Heart right ventricle (tissue), 16 donors: ENCODE results near the gene AHR. TPM values are rescaled to one million over a fixed set of nuclear protein-coding genes. Genes with fewer than 3 reads are reported as not detected.

Experiments used
- ATAC-seq, 8 donors: fragments of 200-7000 bp; cut with Tn5 transposase; one replicate each; pipeline ENCODE4 v1.9.1; 2020; ENCODE audit warnings: mild to moderate bottlenecking in 8 of 8, moderate library complexity in 8 of 8, moderate number of reproducible peaks in 1 of 8
- DNase-seq, 2 donors: peaks; one replicate each; pipeline ENCODE4 v3.0.0-alpha.2; 2020
- H3K27ac ChIP-seq, 10 donors: fragments of 200-600 bp; sonication (generic) in 2 of 10; one replicate each; pipeline versions ENCODE4 v1.5.0 to v1.8.0; 2020 to 2022; ENCODE audit warnings: mild to moderate bottlenecking in 3 of 10
- H3K27me3 ChIP-seq, 7 donors: fragments of 200-600 bp; one replicate each; pipeline ENCODE4 v1.8.0; 2021 to 2022; ENCODE audit warnings: mild to moderate bottlenecking in 2 of 7
- H3K36me3 ChIP-seq, 9 donors: fragments of 200-600 bp; sonication (generic) in 1 of 9; one replicate each; pipeline versions ENCODE4 v1.5.0 to v1.8.0; 2020 to 2022; ENCODE audit warnings: mild to moderate bottlenecking in 2 of 9
- H3K4me1 ChIP-seq, 9 donors: fragments of 200-600 bp; sonication (generic) in 1 of 9; one replicate each; pipeline versions ENCODE4 v1.5.0 to v1.8.0; 2020 to 2022; ENCODE audit warnings: mild to moderate bottlenecking in 4 of 9
- H3K4me3 ChIP-seq, 10 donors: fragments of 200-600 bp; sonication (generic) in 2 of 10; one replicate each; pipeline versions ENCODE4 v1.5.0 to v1.8.0; 2020 to 2022; ENCODE audit warnings: mild to moderate bottlenecking in 7 of 10, moderate library complexity in 2 of 10
- H3K9me3 ChIP-seq, 11 donors: fragments of 200-600 bp in 10 of 11; sonication (generic) in 2 of 11; one replicate each; pipeline versions ENCODE4 v1.5.0 to v1.8.0; 2013 to 2022; ENCODE audit warnings: mild to moderate bottlenecking in 2 of 11, control low read depth in 1 of 11, moderate library complexity in 1 of 11
- WGBS, 2 donors: extraction: QIAGEN DNeasy Blood & Tissue Kit; methylation state at CpG; one replicate each; pipeline ENCODE4 v1.1.7; 2013; ENCODE audit warnings: inconsistent platforms in 1 of 2; 5-methylcytosine and 5-hydroxymethylcytosine counted together
- intact Hi-C, 10 donors: fragments of 100-400 bp; cut with DNase I; formaldehyde crosslinking; loops; one replicate each; pipeline versions ENCODE4 v1.11.1 to v1.14.2; 2022
- polyA plus RNA-seq, 2 donors: library from polyadenylated mRNA; stranded (reverse); fragments of 200-250 nt; gene quantifications; one replicate each; pipeline ENCODE4 v1.2.3, GENCODE V29; 2013
- total RNA-seq, 10 donors: library from RNA; stranded (reverse); fragmentation: NEBNext Ultra II Directional in 3 of 10; extraction: Animal tissue kit (Norgen Biotek cat#: 25700) in 3 of 10; gene quantifications; one replicate each; pipeline versions ENCODE4 v1.2.1 to v1.2.4, GENCODE V29; 2021 to 2023
- TF ChIP-seq, protein P1 (sequence below), 9 donors: fragments of 200-600 bp; sonication (generic) in 2 of 9; IDR thresholded peaks; one replicate each; pipeline versions ENCODE4 v1.5.0 to v1.8.0; 2021 to 2022; ENCODE audit warnings: antibody characterized with exemption in 9 of 9, mild to moderate bottlenecking in 5 of 9, moderate library complexity in 1 of 9
- donor health status: Arrhythmogenic right ventricular cardiomyopathy.
- donor health status: ischemic (EF 13 %, LVEDD 7.1; RV severe dilation, severe dysfunction).
- donor health status: healthy with polysubstance abuse.
- donor health status: DM: no; HTN: yes; CAD: no.
- donor health status: DM: no; HTN: no; CAD: no.
- donor health status: ischemic (EF 25% LVEDD 6.9; RV normal size, moderate dysfunction).
- donor health status: ischemic (EF 25% LVEDD 5.7; RV mildly dilated, moderate dysfunction).
- donor health status: healthy.
- donor health status: DM: yes; HTN: yes; CAD: no.
- donor health status: Ischemic cardiomyopathy.
- donor health status: ischemic (EF 35%, LVEDD 5.7; RV mildly dilated, moderate dysfunction).
- donor health status: nonischemic (EF 11% LVEDD 7.7; RV severe dilation, severe dysfunction).
- donor health status: DM: yes; HTN: yes; CAD: no.
- donor health status: PGD.
- donor health status: ischemic (EF 29% LVEDD 5.4; RV normal size, mild dysfunction).
- donor health status: nonischemic (EF 23%, LVEDD 6.1; RV moderate dilation, normal function).

Gene AHR
- total and polyA plus RNA-seq, 12 donors = 5.3 to 52.8 (median 33.0) TPM

DNA sequence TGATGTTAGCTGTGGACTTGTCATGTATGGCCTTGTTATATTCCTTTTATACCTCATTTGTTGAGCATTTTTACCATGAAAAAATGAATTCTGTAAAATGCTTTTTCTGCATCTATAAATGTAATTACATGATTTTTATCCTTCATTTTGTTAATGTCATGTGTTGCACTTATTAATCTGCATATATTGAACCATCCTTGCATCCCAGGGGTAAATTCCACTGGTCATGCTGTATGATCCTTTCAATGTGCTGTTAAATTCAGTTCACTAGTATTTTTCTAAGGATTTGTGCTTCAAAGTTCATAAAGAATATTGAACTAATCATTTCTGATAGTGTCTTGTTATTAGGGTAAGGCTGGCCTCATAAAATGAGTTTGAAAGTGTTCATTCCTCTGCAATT is 31.9 kb upstream of the AHR start:
- TF ChIP-seq, protein P1, sequence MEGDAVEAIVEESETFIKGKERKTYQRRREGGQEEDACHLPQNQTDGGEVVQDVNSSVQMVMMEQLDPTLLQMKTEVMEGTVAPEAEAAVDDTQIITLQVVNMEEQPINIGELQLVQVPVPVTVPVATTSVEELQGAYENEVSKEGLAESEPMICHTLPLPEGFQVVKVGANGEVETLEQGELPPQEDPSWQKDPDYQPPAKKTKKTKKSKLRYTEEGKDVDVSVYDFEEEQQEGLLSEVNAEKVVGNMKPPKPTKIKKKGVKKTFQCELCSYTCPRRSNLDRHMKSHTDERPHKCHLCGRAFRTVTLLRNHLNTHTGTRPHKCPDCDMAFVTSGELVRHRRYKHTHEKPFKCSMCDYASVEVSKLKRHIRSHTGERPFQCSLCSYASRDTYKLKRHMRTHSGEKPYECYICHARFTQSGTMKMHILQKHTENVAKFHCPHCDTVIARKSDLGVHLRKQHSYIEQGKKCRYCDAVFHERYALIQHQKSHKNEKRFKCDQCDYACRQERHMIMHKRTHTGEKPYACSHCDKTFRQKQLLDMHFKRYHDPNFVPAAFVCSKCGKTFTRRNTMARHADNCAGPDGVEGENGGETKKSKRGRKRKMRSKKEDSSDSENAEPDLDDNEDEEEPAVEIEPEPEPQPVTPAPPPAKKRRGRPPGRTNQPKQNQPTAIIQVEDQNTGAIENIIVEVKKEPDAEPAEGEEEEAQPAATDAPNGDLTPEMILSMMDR (IDR thresholded peaks at IDR 0.05) = no peak
- intact Hi-C loops = no loop called here
- Histone ChIP-seq H3K27ac (no peak overlapping the region), H3K4me1 (no peaks in the 10 kb centered on the region), H3K4me3 (no peak overlapping the region), H3K36me3 (no peaks in the 10 kb centered on the region), H3K9me3 (peaks cover 0 to 60% (median 36%) of the 10 kb centered on the region in 11 donors), H3K27me3 (no peaks in the 10 kb centered on the region)
- ATAC-seq = no peak
- DNase-seq = no peak

DNA sequence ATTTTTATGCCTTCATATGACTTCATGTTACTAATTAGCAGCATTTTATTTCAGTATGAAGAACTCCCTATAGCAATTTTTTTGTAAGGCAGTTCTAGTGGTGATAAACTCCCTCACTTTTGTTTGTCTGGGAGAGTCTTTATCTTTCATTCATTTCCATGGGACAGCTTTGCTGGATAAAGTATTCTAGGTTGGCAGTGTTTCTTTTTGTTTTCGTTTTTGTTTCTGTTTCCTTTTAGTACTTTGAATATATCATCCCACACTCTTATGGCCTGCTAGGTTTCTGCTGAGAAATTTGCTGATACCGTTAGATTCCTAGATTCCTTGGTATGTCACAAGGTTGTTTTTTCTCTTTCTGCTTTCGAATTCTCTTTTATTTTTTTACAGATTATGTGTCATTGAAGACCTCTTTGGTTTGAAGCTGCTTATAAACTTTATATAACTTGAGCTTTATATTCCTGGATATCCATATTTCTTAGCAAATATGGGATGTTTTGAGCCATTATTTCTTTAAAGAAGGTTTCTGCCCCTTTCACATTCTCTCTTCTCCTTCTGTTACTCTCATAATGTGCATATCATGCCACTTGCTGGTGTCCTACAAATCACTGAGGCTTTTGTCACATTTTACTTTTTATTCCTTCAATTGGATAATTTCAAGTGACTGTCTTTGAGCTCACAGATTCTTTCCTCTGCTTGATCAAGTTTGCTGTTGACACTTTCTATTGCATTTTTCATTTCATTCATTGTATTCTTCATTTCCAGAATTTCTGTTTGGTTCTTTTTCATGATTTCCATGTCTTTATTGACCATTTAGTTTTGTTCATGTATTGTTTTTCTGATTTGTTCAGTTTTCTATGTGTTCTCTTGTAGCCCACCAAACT is 28.9 kb upstream of the AHR start:
- Histone ChIP-seq H3K9me3 (peaks cover 0 to 63% (median 36%) of the 10 kb centered on the region in 11 donors), H3K27me3 (no peaks in the 10 kb centered on the region), H3K27ac (no peak overlapping the region), H3K4me3 (no peak overlapping the region), H3K36me3 (no peaks in the 10 kb centered on the region), H3K4me1 (peaks cover 0 to 5% (median 0%) of the 10 kb centered on the region in 9 donors)
- DNase-seq = no peak
- intact Hi-C loops = no loop called here
- no peak for ATAC-seq
- WGBS, 2 donors = 88 to 93% methylated on average over 3 of the region's 3 CpGs
- TF ChIP-seq, protein P1 (IDR thresholded peaks at IDR 0.05) = no peak

DNA sequence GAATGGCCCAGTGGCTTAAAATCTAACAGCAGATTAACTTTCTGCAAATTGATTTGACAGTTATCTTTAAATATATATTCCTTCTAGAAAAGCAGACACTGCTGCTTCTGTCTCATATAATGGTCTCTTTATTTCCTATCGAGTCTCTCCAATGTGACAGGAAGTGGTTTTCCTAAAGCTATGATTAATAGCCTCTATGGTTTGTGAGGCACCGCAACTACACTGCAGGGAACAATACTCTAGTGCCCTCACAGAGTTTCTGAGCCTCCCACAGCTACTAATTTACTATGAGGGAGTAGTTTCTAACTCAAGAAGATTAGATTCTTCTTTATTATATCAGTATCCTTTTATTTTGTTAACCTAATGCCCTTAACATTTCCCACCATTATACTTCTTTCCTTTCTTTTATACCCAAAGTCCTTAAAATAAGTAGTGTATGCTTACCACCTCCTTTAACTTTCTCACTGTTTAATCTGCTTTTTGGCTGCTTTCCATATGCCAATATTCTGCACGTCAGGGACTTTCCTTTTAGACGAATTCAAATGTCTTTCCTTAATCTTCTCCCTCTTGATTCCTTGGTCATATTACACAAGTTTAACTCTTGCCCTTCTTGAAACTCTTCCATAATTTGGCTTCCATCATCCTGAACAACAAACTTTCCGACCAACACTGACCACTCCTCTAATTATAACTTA is 23.8 kb upstream of the AHR start:
- Histone ChIP-seq H3K27ac (peak overlapping the region in 4 of 10 donors; percentile 22 to 75 (median 65)), H3K36me3 (no peaks in the 10 kb centered on the region), H3K4me1 (peaks cover 0 to 28% (median 20%) of the 10 kb centered on the region in 9 donors), H3K9me3 (peaks cover 0 to 24% (median 8%) of the 10 kb centered on the region in 11 donors), H3K27me3 (no peaks in the 10 kb centered on the region), H3K4me3 (no peak overlapping the region)
- no peak for ATAC-seq
- no peak for DNase-seq
- TF ChIP-seq, protein P1 (IDR thresholded peaks at IDR 0.05) = no peak
- intact Hi-C loops = loop anchor here in 1 of 10 donors (5.0 kb wide), 1 partner anchor 1712 kb away; the partner anchor contains the start of gene AGMO
- WGBS, 2 donors = 48% methylated on average over 5 of the region's 5 CpGs
